Heart left ventricle (tissue), 13 donors: ENCODE measurements around the gene DTWD1.

Experiments
- POLR2A ChIP-seq, 2 donors: fragments of 450-650 bp; IDR thresholded peaks; one replicate each; pipeline ENCODE4 v1.6.1; 2017; ENCODE audit warnings: antibody characterized with exemption in 2 of 2, mild to moderate bottlenecking in 2 of 2, moderate library complexity in 2 of 2
- TF ChIP-seq, protein P1 (sequence below), 12 donors: fragments of 200-600 bp; sonication (generic) in 4 of 12; IDR thresholded peaks; one replicate each; pipeline versions ENCODE4 v1.5.0 to v1.8.0; 2018 to 2022; ENCODE audit warnings: antibody characterized with exemption in 12 of 12, mild to moderate bottlenecking in 5 of 12
- donor health status: ischemic (EF 13 %, LVEDD 7.1; RV severe dilation, severe dysfunction).
- donor health status: DM: no; HTN: yes; CAD: no.
- donor health status: DM: no; HTN: no; CAD: no.
- donor health status: ischemic (EF 25% LVEDD 6.9; RV normal size, moderate dysfunction).
- donor health status: ischemic (EF 25% LVEDD 5.7; RV mildly dilated, moderate dysfunction).
- donor health status: ischemic (EF 35%, LVEDD 5.7; RV mildly dilated, moderate dysfunction).
- donor health status: nonischemic (EF 11% LVEDD 7.7; RV severe dilation, severe dysfunction).
- donor health status: DM: yes; HTN: yes; CAD: no.
- donor health status: PGD.
- donor health status: ischemic (EF 29% LVEDD 5.4; RV normal size, mild dysfunction).
- donor health status: nonischemic (EF 23%, LVEDD 6.1; RV moderate dilation, normal function).

DNA sequence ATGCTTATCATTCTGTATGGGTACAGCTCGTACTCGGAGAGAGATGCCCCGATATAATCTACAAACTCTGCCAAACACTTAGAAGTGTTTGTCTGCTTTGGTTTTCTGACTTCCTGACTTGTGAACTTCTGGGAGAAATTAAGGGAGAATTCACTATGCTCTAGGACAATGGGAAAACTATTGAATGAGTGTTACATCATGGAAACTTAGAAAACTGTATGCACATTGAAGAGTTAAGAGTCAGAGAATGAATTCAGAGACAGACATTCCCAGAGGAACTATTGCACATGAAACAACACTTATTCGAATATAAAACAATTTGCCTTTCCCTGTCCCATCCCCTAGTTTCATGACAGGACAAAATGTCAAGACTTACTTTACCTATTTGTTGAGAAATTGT is 57.8 kb downstream of the DTWD1 start:
- TF ChIP-seq, protein P1, sequence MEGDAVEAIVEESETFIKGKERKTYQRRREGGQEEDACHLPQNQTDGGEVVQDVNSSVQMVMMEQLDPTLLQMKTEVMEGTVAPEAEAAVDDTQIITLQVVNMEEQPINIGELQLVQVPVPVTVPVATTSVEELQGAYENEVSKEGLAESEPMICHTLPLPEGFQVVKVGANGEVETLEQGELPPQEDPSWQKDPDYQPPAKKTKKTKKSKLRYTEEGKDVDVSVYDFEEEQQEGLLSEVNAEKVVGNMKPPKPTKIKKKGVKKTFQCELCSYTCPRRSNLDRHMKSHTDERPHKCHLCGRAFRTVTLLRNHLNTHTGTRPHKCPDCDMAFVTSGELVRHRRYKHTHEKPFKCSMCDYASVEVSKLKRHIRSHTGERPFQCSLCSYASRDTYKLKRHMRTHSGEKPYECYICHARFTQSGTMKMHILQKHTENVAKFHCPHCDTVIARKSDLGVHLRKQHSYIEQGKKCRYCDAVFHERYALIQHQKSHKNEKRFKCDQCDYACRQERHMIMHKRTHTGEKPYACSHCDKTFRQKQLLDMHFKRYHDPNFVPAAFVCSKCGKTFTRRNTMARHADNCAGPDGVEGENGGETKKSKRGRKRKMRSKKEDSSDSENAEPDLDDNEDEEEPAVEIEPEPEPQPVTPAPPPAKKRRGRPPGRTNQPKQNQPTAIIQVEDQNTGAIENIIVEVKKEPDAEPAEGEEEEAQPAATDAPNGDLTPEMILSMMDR (IDR thresholded peaks at IDR 0.05) = no peak
- TF ChIP-seq POLR2A (IDR thresholded peaks at IDR 0.05) = no peak
